Measurements from ENCODE around the gene NXT1.
"Not testable (repeated sequence)": the region's sequence is repeated elsewhere in the genome, so short reads cannot be mapped to it uniquely, and the experiment has no call there.

NXT1 gene

DNA sequence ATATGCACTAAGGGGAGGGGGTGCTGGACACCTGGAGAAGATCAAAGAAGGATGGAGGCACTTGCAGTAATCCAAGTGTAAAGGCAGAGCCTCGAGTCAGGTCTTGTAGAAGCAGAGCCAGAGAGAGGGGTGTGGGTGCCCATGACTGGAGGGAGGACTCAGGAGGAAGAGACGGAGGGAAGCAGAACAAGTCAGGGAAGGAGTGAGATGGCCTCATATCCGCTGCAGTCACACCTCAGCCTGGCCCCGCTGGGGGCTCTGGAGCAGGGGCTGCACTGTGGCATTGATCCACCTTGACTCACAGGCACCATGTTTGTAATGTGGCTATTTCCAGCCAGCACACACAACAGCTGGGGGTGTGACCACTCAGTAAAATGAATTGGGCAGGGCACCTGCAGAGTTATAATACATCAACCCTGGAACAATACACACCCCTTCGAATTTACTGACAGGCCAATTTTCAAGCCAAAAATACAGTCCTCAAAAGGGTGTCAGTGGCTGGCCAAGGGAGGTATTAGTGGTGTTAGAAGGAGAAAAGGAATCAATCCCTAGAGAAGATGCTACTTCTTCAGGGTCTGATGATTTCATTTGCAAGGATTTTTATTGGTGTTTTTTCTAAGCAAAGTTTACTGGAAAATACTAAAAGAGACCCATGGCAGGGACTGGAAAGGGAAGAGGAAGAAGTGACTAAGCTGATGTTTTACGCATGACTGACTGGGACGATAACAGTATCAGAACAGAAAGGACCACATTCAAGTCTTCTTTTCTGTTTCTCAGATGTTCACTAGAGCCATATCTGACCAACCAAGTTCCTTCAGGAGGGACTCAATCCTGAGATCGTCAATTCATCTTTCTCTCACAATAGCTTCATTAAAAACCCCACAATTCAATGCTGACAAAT is 18.9 kb upstream of the NXT1 start:
- no peak for DNase-seq

- DNase-seq, result no peak
Observed at GRCh38 chr20:23332467-23332866, 18.1 kb upstream of the NXT1 start.

DNA sequence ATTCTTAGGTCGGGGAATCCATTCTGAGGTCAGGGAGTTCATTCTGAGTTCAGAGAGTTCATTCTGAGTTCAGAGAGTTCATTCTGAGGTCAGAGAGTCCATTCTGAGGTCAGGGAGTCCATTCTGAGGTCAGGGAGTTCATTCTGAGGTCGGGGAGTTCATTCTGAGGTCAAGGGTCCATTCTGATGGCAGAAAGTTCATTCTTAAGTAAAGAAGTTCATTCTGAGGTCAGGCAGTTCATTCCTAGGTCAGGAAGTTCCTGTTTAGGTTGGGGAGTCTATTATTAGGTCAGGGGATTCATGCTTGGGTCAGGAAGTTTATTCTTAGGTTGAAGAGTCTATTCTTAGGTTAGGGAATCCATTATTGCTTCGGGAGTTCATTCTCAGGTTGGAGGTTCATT is 16.5 kb upstream of the NXT1 start:
- DNase-seq, result no peak

- DNase-seq, result no peak
Observed at GRCh38 chr20:23335521-23335920, 15.1 kb upstream of the NXT1 start.

DNA sequence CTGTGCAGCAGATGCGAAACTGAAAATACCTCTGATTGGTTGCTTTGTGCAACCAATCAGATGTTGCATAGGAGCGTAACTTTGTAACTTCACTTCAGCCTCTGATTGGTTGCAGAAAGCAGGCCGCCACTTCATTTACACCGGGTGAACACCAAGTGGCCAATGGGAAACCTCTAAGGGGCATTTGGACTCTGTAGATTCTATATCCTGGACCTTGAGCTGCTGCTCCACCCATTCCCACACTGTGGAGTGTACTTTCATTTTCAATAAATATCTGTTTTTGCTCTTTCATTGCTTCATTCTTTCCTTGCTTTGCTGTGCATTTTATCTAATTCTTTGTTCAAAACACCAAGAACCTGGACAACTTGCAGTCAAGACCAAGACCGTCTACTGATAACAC is 14.1 kb upstream of the NXT1 start:
- no peak for DNase-seq

DNA sequence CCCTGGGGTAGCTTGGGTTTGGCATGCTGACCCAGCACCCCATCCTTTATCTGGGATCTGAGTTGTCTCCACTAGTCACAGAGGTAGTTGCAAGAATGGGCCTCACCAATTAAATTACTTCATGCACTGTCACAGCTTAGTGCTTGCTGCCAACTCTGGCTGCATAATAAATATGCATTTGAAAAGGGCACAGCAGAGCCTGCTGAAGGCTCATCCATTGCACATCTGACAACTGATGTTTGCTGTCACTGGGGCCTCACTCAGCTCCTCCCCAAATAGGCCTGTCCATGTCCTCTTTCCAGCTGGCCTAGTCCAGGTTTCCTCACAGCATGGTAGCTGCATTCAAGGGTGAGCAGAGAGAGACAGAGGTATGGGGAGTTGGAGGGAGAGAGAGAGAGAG is 13.3 kb upstream of the NXT1 start:
- no peak for DNase-seq

DNA sequence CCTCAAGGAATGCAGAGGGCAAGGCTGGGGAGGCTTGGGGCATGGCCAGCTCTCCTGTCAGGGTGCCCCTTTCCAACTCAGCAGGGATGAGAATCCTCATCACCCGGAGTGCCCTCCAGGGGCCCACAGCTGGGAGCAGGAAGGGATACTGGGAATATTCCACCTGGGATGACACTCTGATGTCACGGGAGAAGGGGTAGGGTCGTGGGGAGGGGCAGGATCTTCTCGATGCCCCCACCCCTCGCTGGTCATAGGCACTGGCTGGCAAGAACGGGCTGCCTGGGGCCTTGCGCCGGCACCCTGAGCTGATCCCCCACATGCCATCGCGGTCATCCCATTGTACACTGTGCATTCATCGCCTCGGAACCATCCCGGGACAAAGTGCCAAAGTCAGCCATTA is 10.6 kb upstream of the NXT1 start:
- no peak for DNase-seq

- peak; percentile 21 for DNase-seq
Observed at GRCh38 chr20:23340524-23340923, 10.1 kb upstream of the NXT1 start.

GRCh38 chr20:23341073-23341472 is 9.5 kb upstream of the NXT1 start:
- DNase-seq, result no peak

DNA sequence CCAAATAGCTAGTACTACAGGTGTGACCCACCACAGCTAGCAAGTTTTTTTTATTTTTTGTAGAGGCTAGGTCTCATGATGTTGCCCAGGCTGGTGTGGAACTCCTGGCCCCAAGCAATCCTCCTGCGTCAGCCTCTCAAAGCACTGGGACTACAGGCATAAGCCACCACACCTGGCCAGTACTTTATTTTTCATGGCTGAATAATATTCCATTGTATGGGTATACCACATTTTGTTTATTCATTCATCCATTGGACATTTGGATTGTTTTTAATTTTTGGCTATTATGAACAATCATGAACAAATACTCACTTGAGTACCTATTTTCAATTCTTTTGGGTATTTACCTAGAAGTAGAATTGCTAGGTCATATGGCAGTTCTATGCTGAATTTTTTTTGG is 7.0 kb upstream of the NXT1 start:
- no peak for DNase-seq

GRCh38 chr20:23344336-23344735 is 6.3 kb upstream of the NXT1 start:
- DNase-seq, result no peak

- DNase-seq, result no peak
Observed at GRCh38 chr20:23346002-23346401, 4.6 kb upstream of the NXT1 start.

DNA sequence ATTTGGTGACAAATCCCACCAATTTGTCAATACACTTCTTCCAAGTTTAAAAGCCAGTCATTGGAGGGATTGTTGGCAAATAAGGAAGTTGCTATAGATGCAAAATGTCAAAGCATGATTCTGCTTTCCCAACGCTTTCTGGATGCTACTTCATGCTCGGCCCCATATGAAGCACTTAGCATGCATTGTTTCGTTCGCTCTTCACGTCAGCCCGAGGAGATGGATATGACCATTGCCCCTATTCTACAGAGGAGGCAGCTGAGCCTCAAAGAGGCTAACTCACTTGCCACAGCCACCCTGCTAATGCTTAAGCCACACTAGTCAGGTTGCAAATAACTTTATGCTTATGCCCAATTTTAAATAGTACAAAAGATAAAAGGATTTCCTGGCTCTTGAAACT is 2.8 kb upstream of the NXT1 start:
- DNase-seq, result no peak

- DNase-seq, result not testable (repeated sequence)
Observed at GRCh38 chr20:23348510-23348909, 2.1 kb upstream of the NXT1 start.

GRCh38 chr20:23349338-23350195 is 1.0 kb upstream of the NXT1 start:
- peak; percentile 83 for DNase-seq

DNA sequence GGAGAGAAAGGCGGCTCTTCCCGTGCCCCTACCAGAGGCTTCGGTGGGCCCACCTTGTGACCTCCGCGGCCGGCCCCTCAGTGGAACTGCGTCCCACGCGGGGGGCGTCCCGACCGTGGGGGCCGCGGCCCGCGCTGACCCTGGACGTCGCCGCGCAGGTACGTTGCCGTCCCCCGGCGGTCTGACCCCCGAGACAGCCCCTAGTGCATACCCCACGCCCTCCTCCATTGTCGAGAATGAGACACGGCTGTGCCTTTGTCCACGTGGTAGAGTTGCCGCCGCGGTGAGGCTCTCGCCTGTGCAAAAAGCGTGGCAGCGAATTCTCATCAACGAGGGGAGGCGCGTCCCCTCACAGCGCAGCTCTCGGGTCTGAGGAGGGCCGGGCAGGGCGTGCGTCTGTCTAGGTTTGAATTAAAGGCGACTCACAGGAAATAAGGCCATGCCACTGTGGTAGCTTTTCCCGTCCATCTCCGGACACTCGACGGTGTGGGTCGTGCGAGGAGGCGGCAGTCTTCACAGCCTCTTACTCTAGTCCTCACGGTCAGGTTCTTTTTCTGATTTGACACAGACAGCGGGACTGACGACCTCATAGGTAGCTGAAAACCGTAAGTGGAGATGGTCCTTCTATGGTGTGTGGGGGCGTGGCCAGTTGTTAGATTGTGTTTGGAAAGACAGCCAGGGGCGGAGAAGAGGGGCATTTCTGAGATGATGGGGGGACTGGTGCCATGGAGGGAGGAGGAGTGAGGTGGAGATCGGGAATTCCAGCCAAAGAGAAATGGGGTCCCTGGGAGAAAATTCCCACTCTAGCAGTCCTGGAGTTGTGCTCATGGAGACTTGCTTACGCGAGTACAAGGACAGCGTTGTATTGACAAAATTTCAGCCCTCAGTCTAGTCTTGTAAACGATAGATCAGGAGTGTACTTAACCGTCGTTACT is 580 bp downstream of the NXT1 start:
- DNase-seq, result peak; percentile 70

DNA sequence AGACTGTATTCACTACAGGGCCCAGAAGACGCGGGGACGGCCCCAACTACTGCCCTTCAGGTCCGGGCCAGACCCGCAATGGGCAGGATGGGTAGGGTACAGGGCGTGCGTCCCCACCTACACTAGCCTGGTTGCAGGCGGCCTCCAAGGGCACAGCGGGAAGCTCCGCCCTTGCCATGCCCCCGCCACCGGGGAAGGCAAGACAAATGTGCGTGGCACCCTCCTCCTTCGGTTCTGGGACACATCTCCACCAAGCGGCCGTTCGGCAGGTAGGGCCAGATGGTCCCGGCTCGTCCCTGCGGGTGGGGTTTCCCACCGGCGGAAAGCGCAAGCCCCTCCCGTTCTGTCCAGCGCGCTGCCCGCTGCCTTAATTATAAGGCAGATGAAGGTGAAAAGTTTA is 5.6 kb downstream of the NXT1 start:
- no peak for DNase-seq

GRCh38 chr20:23357767-23358562 is 7.4 kb downstream of the NXT1 start:
- peak; percentile 100 for DNase-seq

DNA sequence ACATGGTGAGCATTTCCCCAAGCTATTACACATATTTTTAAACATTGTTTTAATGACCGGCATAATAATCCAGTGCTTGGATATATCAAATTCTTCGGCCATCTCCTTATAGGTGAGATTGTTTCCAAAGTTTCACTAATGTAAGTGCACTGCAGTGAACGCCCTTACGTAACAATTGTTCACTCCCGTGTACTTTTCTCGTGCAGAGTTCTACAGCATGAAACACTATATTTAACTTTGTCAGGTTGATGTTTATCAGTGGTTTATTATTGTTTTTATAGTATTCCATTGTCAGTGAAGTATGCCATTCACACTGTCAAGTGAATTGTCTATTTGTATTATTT is 7.9 kb downstream of the NXT1 start:
- no peak for DNase-seq

DNA sequence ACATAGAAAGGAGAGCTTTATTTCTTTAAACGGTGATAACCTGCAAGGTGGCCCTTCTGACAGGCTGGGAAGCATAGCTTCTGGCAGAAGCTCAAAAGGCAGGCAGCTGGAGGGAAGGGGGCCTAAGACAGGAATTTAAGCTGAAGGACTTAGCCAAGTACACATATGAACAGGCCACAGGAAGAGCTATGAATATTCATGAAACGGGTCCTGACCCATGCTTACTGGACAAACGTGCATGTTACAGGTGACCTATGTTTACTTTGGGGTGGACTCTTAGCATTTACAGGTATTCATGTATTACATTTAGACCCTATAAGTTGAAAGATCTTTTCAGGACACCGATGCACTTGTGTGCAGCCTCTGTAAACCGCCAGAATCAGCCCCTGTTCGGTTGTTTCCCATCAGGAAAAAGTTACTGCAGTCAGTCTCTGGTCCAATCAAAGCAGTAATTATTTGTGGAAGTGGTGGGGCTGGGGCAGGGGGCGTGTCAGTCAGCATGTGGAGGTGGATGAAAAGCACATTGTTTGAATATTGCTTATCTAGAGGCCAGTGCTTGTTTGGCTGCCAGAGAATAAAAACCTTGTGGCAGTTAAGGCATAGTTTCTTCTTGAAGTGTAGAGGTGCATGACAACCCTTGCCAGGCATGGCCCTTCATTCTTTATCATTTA is 8.5 kb downstream of the NXT1 start:
- DNase-seq, result no peak

- DNase-seq, result no peak
Observed at GRCh38 chr20:23360531-23360930, 9.9 kb downstream of the NXT1 start.

- DNase-seq, result no peak
Observed at GRCh38 chr20:23361119-23361475, 10.5 kb downstream of the NXT1 start.
